H1 (cell line): ENCODE measurements around the gene RIN3. TPM values are rescaled to one million over a fixed set of nuclear protein-coding genes. Genes with fewer than 3 reads are reported as not detected.

Source experiments
- CTCF ChIA-PET: fragments of 300-600 bp; sonication (Branson Sonifier 250); formaldehyde crosslinking; loops from one replicate; lab custom pipeline; 2021; ENCODE audit not compliant: partially characterized antibody; lab: Charles Lee
- POLR2A ChIA-PET: fragments of 300-600 bp; sonication (Branson Sonifier 250); formaldehyde crosslinking; loops from one replicate; lab custom pipeline; 2021; ENCODE audit warnings: inconsistent platforms; ENCODE audit not compliant: partially characterized antibody; lab: Charles Lee
- DNase-seq, 2 experiments: peaks; one replicate each; pipeline versions ENCODE4 v3.0.0 to v3.0.0-alpha.2; 2010 to 2022; ENCODE audit warnings: low spot score in 2 of 2, low read depth in 1 of 2, mixed read lengths in 1 of 2
- FAIRE-seq: peaks from 2 replicates; lab custom pipeline; 2011; peaks lifted over from hg19 to GRCh38; lab: Jason Lieb, UNC
- H2AFZ ChIP-seq: 2 replicates; pipeline ENCODE4 v1.8.1; 2012; ENCODE audit warnings: low read length, inconsistent platforms
- H2AK5ac ChIP-seq: 2 replicates; pipeline ENCODE4 v1.6.1; 2013; ENCODE audit warnings: low read depth, low read length
- H2BK120ac ChIP-seq: replicated peaks from 2 replicates; pipeline ENCODE3; 2013; ENCODE audit warnings: low read depth, low read length, inconsistent platforms
- H2BK12ac ChIP-seq: 2 replicates; pipeline ENCODE4 v1.6.1; 2013; ENCODE audit warnings: low read depth, low read length
- H2BK15ac ChIP-seq: 2 replicates; pipeline ENCODE4 v1.6.1; 2013; ENCODE audit warnings: low read length
- H2BK20ac ChIP-seq: 2 replicates; pipeline ENCODE4 v1.6.1; 2013; ENCODE audit warnings: low read length
- H2BK5ac ChIP-seq: 2 replicates; pipeline ENCODE4 v1.6.1; 2013; ENCODE audit warnings: low read depth, low read length
- H3K14ac ChIP-seq: 2 replicates; pipeline ENCODE4 v1.6.1; 2013; ENCODE audit warnings: inconsistent platforms; ENCODE audit not compliant: insufficient read length
- H3K18ac ChIP-seq: 2 replicates; pipeline ENCODE4 v1.6.1; 2013; ENCODE audit warnings: low read length; ENCODE audit errors: extremely low read depth
- H3K23ac ChIP-seq: 2 replicates; pipeline ENCODE4 v1.6.1; 2013; ENCODE audit warnings: inconsistent platforms; ENCODE audit not compliant: insufficient read length
- H3K23me2 ChIP-seq: 2 replicates; pipeline ENCODE4 v1.6.1; 2013; ENCODE audit warnings: low read depth, low read length
- H3K27ac ChIP-seq: 2 replicates; pipeline ENCODE4 v1.6.1; 2011; ENCODE audit warnings: low read depth, low read length, inconsistent platforms
- H3K27me3 ChIP-seq, 4 experiments: replicated peaks in 1 of 4; 1 replicate in 1 of 4; 2 replicates in 3 of 4; pipeline versions ENCODE4 v1.6.1 to v1.8.1; 2011 to 2013; ENCODE audit warnings: low read length in 3 of 4, mild to moderate bottlenecking in 3 of 4, inconsistent platforms in 2 of 4, mixed read lengths in 2 of 4, moderate library complexity in 1 of 4; ENCODE audit not compliant: control insufficient read depth in 3 of 4, insufficient read depth in 3 of 4; ENCODE audit errors: extremely low read depth in 1 of 4
- H3K36me3 ChIP-seq, 4 experiments: 2 replicates each; pipeline versions ENCODE4 v1.6.1 to v1.8.1; 2011 to 2013; ENCODE audit warnings: mild to moderate bottlenecking in 4 of 4, low read length in 3 of 4, moderate library complexity in 2 of 4, control low read depth in 1 of 4, inconsistent platforms in 1 of 4; ENCODE audit not compliant: insufficient read depth in 4 of 4, control insufficient read depth in 2 of 4
- H3K4ac ChIP-seq: replicated peaks from 2 replicates; pipeline ENCODE3; 2013; ENCODE audit warnings: low read length, low read depth, mixed read lengths, inconsistent platforms; ENCODE audit not compliant: insufficient read length
- H3K4me1 ChIP-seq, 4 experiments: replicated peaks in 1 of 4; 1 replicate in 1 of 4; 2 replicates in 3 of 4; pipeline versions ENCODE4 v1.6.1 to v1.8.1; 2011 to 2013; ENCODE audit warnings: low read length in 3 of 4, inconsistent platforms in 2 of 4, mixed read lengths in 1 of 4; ENCODE audit not compliant: insufficient read depth in 4 of 4, control insufficient read depth in 3 of 4
- H3K4me2 ChIP-seq, 2 experiments: 2 replicates each; pipeline versions ENCODE4 v1.6.1 to v1.8.1; 2011 to 2013; ENCODE audit warnings: low read depth in 2 of 2, low read length in 2 of 2, control low read depth in 1 of 2, inconsistent platforms in 1 of 2, mild to moderate bottlenecking in 1 of 2; ENCODE audit not compliant: insufficient read depth in 1 of 2
- H3K4me3 ChIP-seq, 4 experiments: fragments of 200-600, 300-600 bp in 1 of 4; sonication (generic), shearing (Covaris generic), sonication (Bioruptor Twin) in 1 of 4; 2 replicates each; pipeline versions ENCODE4 v1.5.1 to v1.8.1; 2011 to 2016; ENCODE audit warnings: low read length in 4 of 4, low read depth in 3 of 4, control low read depth in 2 of 4, inconsistent platforms in 2 of 4, mild to moderate bottlenecking in 2 of 4, mixed read lengths in 1 of 4, moderate library complexity in 1 of 4; ENCODE audit not compliant: insufficient read depth in 2 of 4; ENCODE audit errors: extremely low read depth in 1 of 4
- H3K56ac ChIP-seq: replicated peaks from 2 replicates; pipeline ENCODE3; 2013; ENCODE audit warnings: low read depth, mild to moderate bottlenecking, mixed read lengths, low read length, inconsistent platforms; ENCODE audit not compliant: insufficient read length
- H3K79me1 ChIP-seq: 2 replicates; pipeline ENCODE4 v1.6.1; 2013; ENCODE audit warnings: low read depth, low read length, control low read depth
- H3K79me2 ChIP-seq, 2 experiments: 2 replicates each; pipeline versions ENCODE4 v1.6.1 to v1.8.1; 2012 to 2013; ENCODE audit warnings: low read length in 2 of 2, mild to moderate bottlenecking in 2 of 2, inconsistent platforms in 1 of 2; ENCODE audit not compliant: insufficient read depth in 2 of 2, control insufficient read depth in 1 of 2
- H3K9ac ChIP-seq, 4 experiments: replicated peaks in 1 of 4; 1 replicate in 1 of 4; 2 replicates in 3 of 4; pipeline versions ENCODE4 v1.6.1 to v1.8.1; 2011 to 2013; ENCODE audit warnings: low read depth in 3 of 4, low read length in 3 of 4, control low read depth in 2 of 4, mild to moderate bottlenecking in 2 of 4, moderate library complexity in 2 of 4, inconsistent platforms in 1 of 4; ENCODE audit errors: extremely low read depth in 1 of 4
- H3K9me3 ChIP-seq, 2 experiments: 2 replicates each; pipeline versions ENCODE4 v1.6.1 to v1.8.1; 2012 to 2013; ENCODE audit warnings: mild to moderate bottlenecking in 2 of 2, moderate library complexity in 2 of 2, control low read depth in 1 of 2, inconsistent platforms in 1 of 2, low read depth in 1 of 2, low read length in 1 of 2, mixed read lengths in 1 of 2; ENCODE audit not compliant: insufficient read depth in 2 of 2
- H4K20me1 ChIP-seq, 2 experiments: replicated peaks in 1 of 2; 2 replicates each; pipeline versions ENCODE3 to v1.8.1; 2011 to 2013; ENCODE audit warnings: inconsistent platforms in 2 of 2, low read length in 2 of 2, mild to moderate bottlenecking in 1 of 2; ENCODE audit not compliant: insufficient read depth in 2 of 2, control insufficient read depth in 1 of 2
- H4K5ac ChIP-seq: 2 replicates; pipeline ENCODE4 v1.6.1; 2013; ENCODE audit warnings: low read length, low read depth, mixed read lengths, inconsistent platforms; ENCODE audit not compliant: insufficient read length
- H4K8ac ChIP-seq: 2 replicates; pipeline ENCODE4 v1.8.0; 2013; ENCODE audit warnings: mild to moderate bottlenecking, moderate library complexity, low read length, inconsistent platforms; ENCODE audit not compliant: insufficient read depth; ENCODE audit errors: extremely low read depth
- H4K91ac ChIP-seq: replicated peaks from 2 replicates; pipeline ENCODE3; 2013; ENCODE audit warnings: low read length, mixed read lengths, inconsistent platforms; ENCODE audit not compliant: insufficient read length
- RAD21 ChIP-seq, 2 experiments: IDR thresholded peaks in 1 of 2; conservative IDR thresholded peaks in 1 of 2; 2 replicates each; pipeline ENCODE4 v1.6.1; 2011; ENCODE audit warnings: low read depth in 2 of 2, low read length in 2 of 2, improper control_type of control experiment in 1 of 2, inconsistent platforms in 1 of 2, mild to moderate bottlenecking in 1 of 2, moderate library complexity in 1 of 2
- RXRA ChIP-seq: IDR thresholded peaks from 2 replicates; pipeline ENCODE4 v1.6.1; 2011; ENCODE audit warnings: low read depth, mild to moderate bottlenecking, low read length, moderate library complexity; ENCODE audit not compliant: insufficient read depth
- TCF12 ChIP-seq: IDR thresholded peaks from 2 replicates; pipeline ENCODE4 v1.6.1; 2011; ENCODE audit warnings: low read depth, mild to moderate bottlenecking, low read length
- whole genome bisulfite sequencing, 2 experiments: shearing (Covaris generic) in 1 of 2; methylation state at CpG; one replicate each; pipeline versions ENCODE4 v1.1.6 to v1.1.7; 2013 to 2015; ENCODE audit warnings: low lambda C conversion rate in 2 of 2, mixed read lengths in 2 of 2, inconsistent platforms in 1 of 2, low coverage in 1 of 2, missing lambda C conversion rate in 1 of 2; ENCODE audit not compliant: insufficient replicate concordance in 2 of 2, insufficient coverage in 1 of 2, insufficient read length in 1 of 2; ENCODE audit errors: extremely low coverage in 1 of 2, missing lambda C conversion rate in 1 of 2; 5-methylcytosine and 5-hydroxymethylcytosine counted together
- polyA plus RNA-seq, 7 experiments: library from polyadenylated mRNA; depleted of rRNA in 3 of 7; stranded (reverse) in 5 of 7; unstranded in 2 of 7; fragments of >200 nt in 5 of 7; fragments of 200-250 nt in 2 of 7; gene quantifications; 1 replicate in 5 of 7; 2 replicates in 1 of 7; 4 replicates in 1 of 7; pipeline versions ENCODE4 v1.2.1 to v1.2.3, GENCODE V29; 2011 to 2013; ENCODE audit warnings: missing spikeins in 2 of 7, mixed read lengths in 2 of 7
- total RNA-seq: library from RNA; stranded (reverse); fragmentation: NEBNext Ultra II Directional; extraction: Animal tissue kit (Norgen Biotek cat#: 25700); gene quantifications from 2 replicates; pipeline ENCODE4 v1.2.1, GENCODE V29; 2021

RIN3 gene
- total and polyA plus RNA-seq, 2 of the 8 experiments (the other 6 are each of a cell fraction or from before 2014, with no cell fraction given), result 0.59 to 1.5 TPM

DNA sequence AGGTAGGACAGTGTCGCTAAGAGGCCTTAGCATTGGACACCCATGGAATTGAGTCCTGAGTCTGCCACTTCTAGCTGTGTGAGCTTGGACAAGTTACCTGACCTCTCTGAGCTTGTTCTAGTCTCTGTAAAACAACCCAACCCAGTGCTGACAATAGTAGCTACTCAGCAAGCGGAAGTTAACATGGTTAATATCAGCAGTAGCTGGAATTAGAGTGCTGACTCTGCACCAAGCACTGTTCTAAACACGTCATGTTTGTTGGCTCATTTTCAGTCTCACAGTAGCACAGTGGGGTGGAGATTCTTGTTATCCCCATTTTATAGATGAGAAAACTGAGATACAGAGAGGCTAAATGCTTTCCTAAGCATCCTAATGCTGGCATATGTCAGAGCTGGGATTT, 47.5 kb upstream of the RIN3 start:
- Histone ChIP-seq H3K14ac (no peak overlapping the region), H3K23ac (no peak overlapping the region), H3K36me3 (no peaks in the 10 kb centered on the region), H2BK120ac (no peak overlapping the region), H2BK20ac (no peak overlapping the region), H2BK12ac (no peak overlapping the region), H4K5ac (no peak overlapping the region), H3K27ac (no peak overlapping the region), H3K4ac (no peak overlapping the region), H4K8ac (no peak overlapping the region), H4K91ac (no peak overlapping the region), H3K4me2 (no peak overlapping the region), H3K79me2 (no peaks in the 10 kb centered on the region), H3K18ac (no peak overlapping the region), H4K20me1 (no peaks in the 10 kb centered on the region), H3K56ac (no peak overlapping the region), H3K23me2 (no peaks in the 10 kb centered on the region), H2AK5ac (no peak overlapping the region), H3K79me1 (no peaks in the 10 kb centered on the region), H2BK5ac (no peak overlapping the region), H3K27me3 (no peaks in the 10 kb centered on the region), H2AFZ (no peak overlapping the region), H3K4me1 (peaks cover 1 to 7% (median 3%) of the 10 kb centered on the region in 4 experiments; a peak in 6 of 7 replicates), H3K4me3 (no peak overlapping the region), H3K9ac (no peak overlapping the region), H3K9me3 (no peaks in the 10 kb centered on the region; a peak in 1 of 4 replicates), H2BK15ac (0 out of 2 replicates have a peak overlapping the region, but pooled peaks have one; percentile 20)
- FAIRE-seq (no peak), DNase-seq (no peak)
- TF ChIP-seq TCF12, result no peak
- TF ChIP-seq RXRA, result no peak
- TF ChIP-seq RAD21 (IDR thresholded peaks at IDR 0.05 in 1 of 2, conservative IDR thresholded peaks at IDR 0.05 in 1 of 2; ENCODE audit: low read depth in 2 of 2, low read length in 2 of 2), result no peak
- 52% methylated on average over 3 of the region's 3 CpGs; no CpG with 5 or more reads in 1 of the 2 experiments for WGBS, 2 experiments
- POLR2A ChIA-PET, result no interaction called here
- CTCF ChIA-PET, result interaction anchor here (0.9 to 1.9 kb wide), 7 partner anchors 8 to 344 kb away, joined by 3 to 11 read pairs (median 4); partner anchors contain the start of genes CPSF2 and NDUFB1
